ENCODE data around the gene ARHGAP25.

- TF ChIP-seq CTCF (IDR thresholded peaks at IDR 0.05) (no peak), EP300 (IDR thresholded peaks at IDR 0.05) (no peak)
Observed at GRCh38 chr2:68755071-68755470, 20.5 kb downstream of the ARHGAP25 start.
